HG03280 (cell line): ENCODE measurements around the gene SREBF2.
"Not testable (repeated sequence)": the region's sequence is repeated elsewhere in the genome, so short reads cannot be mapped to it uniquely, and the experiment has no call there.

Experiments used
- ATAC-seq: cut with Tn5 transposase; IDR thresholded peaks from one replicate; pipeline ENCODE4 v1.9.1; 2021; ENCODE audit warnings: mild to moderate bottlenecking, moderate library complexity; ENCODE audit not compliant: unreplicated experiment

Gene SREBF2

DNA sequence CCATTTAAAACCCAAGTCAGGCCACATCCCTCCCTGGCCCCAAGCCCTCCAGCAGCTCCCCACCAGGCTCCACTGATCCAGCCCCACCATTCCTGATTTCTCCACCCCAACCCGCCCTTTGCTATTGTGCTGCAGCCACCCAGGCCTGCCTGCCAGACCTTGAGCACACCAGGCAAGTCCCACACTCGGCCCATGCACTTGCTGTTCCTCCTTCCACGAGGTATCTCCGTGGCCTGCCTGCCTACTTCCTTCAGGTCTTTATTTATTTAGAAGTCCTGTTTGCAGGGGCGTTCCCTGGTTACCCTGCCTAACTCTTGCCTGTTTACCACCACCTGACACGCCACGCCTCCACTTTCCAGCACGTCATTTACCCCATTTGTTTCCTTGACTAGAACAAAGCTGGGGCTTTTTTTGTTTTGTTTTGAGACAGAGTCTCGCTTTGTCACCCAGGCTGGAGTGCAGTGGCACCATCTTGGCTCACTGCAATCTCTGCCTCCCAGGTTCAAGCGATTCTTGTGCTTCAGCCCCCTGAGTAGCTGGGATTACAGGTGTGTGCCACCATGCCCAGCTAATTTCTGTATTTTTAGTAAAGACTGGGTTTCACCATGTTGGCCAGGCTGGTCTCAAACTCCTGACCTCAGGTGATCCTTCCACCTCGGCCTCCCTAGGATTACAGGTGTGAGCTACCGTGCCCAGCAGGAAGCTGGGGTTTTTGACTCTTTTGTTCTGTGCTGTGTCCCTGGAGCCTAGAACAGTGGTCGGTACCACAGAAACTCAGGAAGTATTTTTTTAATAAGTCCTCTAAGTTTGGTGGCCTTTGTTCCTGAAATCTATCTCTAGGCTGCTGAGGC, 107.3 kb downstream of the SREBF2 start:
- ATAC-seq, result peak; percentile 54

- ATAC-seq, result peak; percentile 41
Observed at GRCh38 chr22:41940832-41941765, 108.2 kb downstream of the SREBF2 start.

DNA sequence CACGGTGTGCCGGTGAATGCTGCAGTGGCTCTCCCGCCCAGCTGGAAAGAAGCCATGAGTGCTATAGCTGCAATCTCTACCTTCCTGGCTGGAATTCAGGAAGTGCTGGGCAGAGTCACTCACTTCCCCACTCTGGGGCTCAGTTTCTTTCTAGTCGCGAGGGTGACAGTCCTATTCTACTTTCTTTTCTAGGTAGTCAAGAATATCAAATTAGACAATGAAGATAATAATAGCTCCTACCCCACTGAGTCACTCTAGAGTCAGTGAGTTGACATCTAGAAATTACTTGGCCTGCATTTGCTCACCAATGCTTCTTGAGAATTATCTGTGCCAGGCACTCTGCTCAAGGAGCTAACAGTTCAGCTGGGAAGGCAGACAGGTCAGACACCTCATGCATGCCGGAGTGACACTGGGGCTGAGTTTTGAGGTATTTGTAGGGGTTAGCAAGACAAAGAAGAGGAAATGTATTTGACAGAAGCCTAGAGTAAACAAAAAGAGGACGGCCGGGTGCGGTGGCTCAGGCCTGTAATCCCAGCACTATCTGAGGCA, 110.8 kb downstream of the SREBF2 start:
- ATAC-seq, result no peak

GRCh38 chr22:41946629-41947423, 113.9 kb downstream of the SREBF2 start, which contains the start of gene CENPM:
Gene CENPM, minus strand, starts transcription at chr22:41947152. Its CDS starts 76 bp downstream, at chr22:41947076.
- peak; percentile 85 for ATAC-seq

DNA sequence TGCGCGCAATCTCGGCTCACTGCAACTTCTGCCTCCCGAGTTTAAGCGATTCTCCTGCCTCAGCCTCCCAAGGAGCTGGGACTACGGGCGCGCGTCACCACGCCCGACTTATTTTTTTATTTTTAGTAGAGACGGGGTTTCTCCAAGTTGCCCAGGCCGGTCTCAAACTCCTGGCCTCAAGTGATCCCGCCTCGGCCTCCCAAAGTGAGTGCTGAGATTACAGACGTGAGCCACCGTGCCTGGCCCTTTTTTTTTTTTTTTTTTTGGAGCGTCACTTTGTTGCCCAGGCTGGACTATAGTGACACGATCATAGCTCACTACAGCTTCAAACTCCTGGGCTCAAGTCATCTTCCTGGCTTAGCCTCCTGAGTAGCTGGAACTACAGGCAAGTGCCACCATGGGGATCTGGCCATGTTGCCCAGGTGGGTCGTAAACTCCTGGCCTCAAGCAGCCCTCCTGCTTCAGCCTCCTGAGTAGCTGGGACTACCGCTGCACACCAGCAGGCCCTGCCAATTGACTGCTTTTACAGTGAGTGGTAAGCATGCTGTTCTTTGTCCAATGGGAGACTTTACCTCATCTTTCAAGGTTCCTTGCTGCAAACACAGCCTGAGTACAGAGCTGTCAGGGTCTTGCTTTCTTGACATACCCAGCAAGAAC, 114.6 kb downstream of the SREBF2 start:
- no peak for ATAC-seq

- ATAC-seq, result no peak
Observed at GRCh38 chr22:41948142-41948541, 115.2 kb downstream of the SREBF2 start.

GRCh38 chr22:41948928-41949296, 116.0 kb downstream of the SREBF2 start:
- not testable (repeated sequence) for ATAC-seq

GRCh38 chr22:41949297-41949965, 116.5 kb downstream of the SREBF2 start:
- no peak for ATAC-seq

- no peak for ATAC-seq
Observed at GRCh38 chr22:41951898-41952474, 119.1 kb downstream of the SREBF2 start, which contains the start of gene SMIM45. Gene SMIM45, plus strand, starts transcription at chr22:41952150.

GRCh38 chr22:41952713-41953112, 119.8 kb downstream of the SREBF2 start:
- no peak for ATAC-seq
